HepG2 (cell line): ENCODE data around the gene GPR62. TPM values are rescaled to one million over a fixed set of nuclear protein-coding genes. Genes with fewer than 3 reads are reported as not detected.

Experiments used
- AFF4 ChIP-seq: sonication (generic); formaldehyde crosslinking; IDR thresholded peaks from 2 replicates; pipeline ENCODE4 v1.4.0; 2020; ENCODE audit warnings: missing genetic modification reagents
- CCDC6 ChIP-seq: sonication (generic); formaldehyde crosslinking; IDR thresholded peaks from 2 replicates; pipeline ENCODE4 v1.8.1; 2022; ENCODE audit warnings: mild to moderate bottlenecking, missing genetic modification reagents, moderate library complexity
- FOXK1 ChIP-seq: sonication (generic); formaldehyde crosslinking; IDR thresholded peaks from 2 replicates; pipeline ENCODE4 v1.4.0; 2020; ENCODE audit warnings: low read depth, missing genetic modification reagents, borderline replicate concordance
- GATAD2A ChIP-seq: IDR thresholded peaks from 2 replicates; pipeline ENCODE4 v1.6.1; 2016
- GFI1 ChIP-seq: sonication (generic); formaldehyde crosslinking; IDR thresholded peaks from 2 replicates; pipeline ENCODE4 v1.5.0; 2020; ENCODE audit warnings: missing genetic modification reagents, mild to moderate bottlenecking, borderline replicate concordance
- JUND ChIP-seq: sonication (generic); formaldehyde crosslinking; IDR thresholded peaks from 2 replicates; pipeline ENCODE4 v1.8.0; 2022; ENCODE audit warnings: mild to moderate bottlenecking, missing genetic modification reagents
- KDM4B ChIP-seq: sonication (generic); formaldehyde crosslinking; IDR thresholded peaks from 2 replicates; pipeline ENCODE4 v1.4.0; 2020; ENCODE audit warnings: missing genetic modification reagents
- KLF15 ChIP-seq: sonication (generic); formaldehyde crosslinking; IDR thresholded peaks from 2 replicates; pipeline ENCODE4 v1.8.1; 2023; ENCODE audit warnings: borderline replicate concordance, mild to moderate bottlenecking, inconsistent platforms, missing genetic modification reagents, mixed read lengths
- MED8 ChIP-seq: sonication (generic); formaldehyde crosslinking; IDR thresholded peaks from 2 replicates; pipeline ENCODE4 v1.8.1; 2023; ENCODE audit warnings: mild to moderate bottlenecking, missing genetic modification reagents; ENCODE audit not compliant: insufficient replicate concordance
- RFXANK ChIP-seq: IDR thresholded peaks from 2 replicates; pipeline ENCODE4 v1.6.1; 2016
- TBX2 ChIP-seq: sonication (generic); formaldehyde crosslinking; IDR thresholded peaks from 2 replicates; pipeline ENCODE4 v1.5.0; 2020; ENCODE audit warnings: missing genetic modification reagents, mild to moderate bottlenecking, borderline replicate concordance
- TBX3 ChIP-seq: fragments of 450-650 bp; IDR thresholded peaks from 2 replicates; pipeline ENCODE4 v1.6.1; 2017; ENCODE audit warnings: antibody characterized with exemption, mild to moderate bottlenecking, inconsistent platforms, borderline replicate concordance
- THYN1 ChIP-seq: sonication (generic); formaldehyde crosslinking; IDR thresholded peaks from 2 replicates; pipeline ENCODE4 v1.8.1; 2023; ENCODE audit warnings: low read depth, mild to moderate bottlenecking, moderate library complexity, missing genetic modification reagents, borderline replicate concordance
- ZBTB7B ChIP-seq: sonication (generic); formaldehyde crosslinking; IDR thresholded peaks from 2 replicates; pipeline ENCODE4 v1.4.0; 2020; ENCODE audit warnings: missing genetic modification reagents
- ZFP41 ChIP-seq: sonication (generic); formaldehyde crosslinking; IDR thresholded peaks from 2 replicates; pipeline ENCODE4 v1.4.0; 2020; ENCODE audit warnings: mild to moderate bottlenecking, missing genetic modification reagents, borderline replicate concordance
- ZFP62 ChIP-seq: sonication (generic); formaldehyde crosslinking; IDR thresholded peaks from 2 replicates; pipeline ENCODE4 v1.4.0; 2020; ENCODE audit warnings: missing genetic modification reagents
- ZNF101 ChIP-seq: sonication (generic); formaldehyde crosslinking; IDR thresholded peaks from 2 replicates; pipeline ENCODE4 v1.4.0; 2020; ENCODE audit warnings: mild to moderate bottlenecking, low read depth, missing genetic modification reagents, borderline replicate concordance
- ZNF180 ChIP-seq: sonication (generic); formaldehyde crosslinking; IDR thresholded peaks from 2 replicates; pipeline ENCODE4 v1.4.0; 2020; ENCODE audit warnings: low read depth, missing genetic modification reagents, borderline replicate concordance
- ZNF234 ChIP-seq: sonication (generic); formaldehyde crosslinking; conservative IDR thresholded peaks from 2 replicates; pipeline ENCODE4 v1.5.1; 2020; ENCODE audit warnings: mild to moderate bottlenecking, missing genetic modification reagents
- ZNF3 ChIP-seq: IDR thresholded peaks from 2 replicates; pipeline ENCODE4 v1.7.0; 2017; ENCODE audit warnings: inconsistent platforms
- ZNF496 ChIP-seq: sonication (generic); formaldehyde crosslinking; IDR thresholded peaks from 2 replicates; pipeline ENCODE4 v1.8.1; 2023; ENCODE audit warnings: mild to moderate bottlenecking, moderate library complexity, missing genetic modification reagents; ENCODE audit not compliant: insufficient replicate concordance
- ZNF549 ChIP-seq: sonication (generic); formaldehyde crosslinking; IDR thresholded peaks from 2 replicates; pipeline ENCODE4 v1.5.0; 2020; ENCODE audit warnings: missing genetic modification reagents
- ZNF569 ChIP-seq: sonication (generic); formaldehyde crosslinking; IDR thresholded peaks from 2 replicates; pipeline ENCODE4 v1.5.0; 2020; ENCODE audit warnings: mild to moderate bottlenecking, missing genetic modification reagents, moderate library complexity, borderline replicate concordance
- ZNF652 ChIP-seq: IDR thresholded peaks from 2 replicates; pipeline ENCODE4 v1.6.1; 2016; ENCODE audit warnings: low read depth, borderline replicate concordance
- ZNF792 ChIP-seq: IDR thresholded peaks from 2 replicates; pipeline ENCODE4 v1.6.1; 2016
- ZNF816 ChIP-seq: sonication (generic); formaldehyde crosslinking; IDR thresholded peaks from 2 replicates; pipeline ENCODE4 v1.8.0; 2022; ENCODE audit warnings: missing genetic modification reagents, mild to moderate bottlenecking, borderline replicate concordance
- polyA plus RNA-seq, 8 experiments: library from polyadenylated mRNA; depleted of rRNA in 3 of 8; stranded (reverse) in 7 of 8; unstranded in 1 of 8; fragments of >200 nt; fragmentation: Illumina TruSeq in 4 of 8; extraction: Trizol in 4 of 8; gene quantifications; 2 replicates each; pipeline versions ENCODE4 v1.2.1 to v1.2.3, GENCODE V29; 2011 to 2016; ENCODE audit warnings: low read depth in 4 of 8, missing spikeins in 1 of 8, mixed read lengths in 1 of 8; ENCODE audit not compliant: insufficient read depth in 1 of 8
- total RNA-seq, 5 experiments: library from RNA; depleted of rRNA; stranded (reverse); fragments of >200 nt; fragmentation: Illumina TruSeq; extraction: Trizol; gene quantifications; 2 replicates each; pipeline ENCODE4 v1.2.3, GENCODE V29; 2016; ENCODE audit warnings: low read depth in 1 of 5
- TF ChIP-seq, protein P1 (sequence below): sonication (generic); formaldehyde crosslinking; IDR thresholded peaks from 2 replicates; pipeline ENCODE4 v1.9.0; 2021; ENCODE audit warnings: missing genetic modification reagents, mild to moderate bottlenecking, borderline replicate concordance

The GPR62 gene
- total and polyA plus RNA-seq, 2 of the 13 experiments (the other 11 are each of a cell fraction or from before 2014, with no cell fraction given): not detected

- TF ChIP-seq ZNF496: no peak
- no peak for TF ChIP-seq ZBTB7B
- no peak for TF ChIP-seq ZNF792 (CRISPR knock-in tag)
- TF ChIP-seq ZNF549 (CRISPR knock-in tag): no peak
- 0 out of 2 replicates have a peak, but pooled peaks have one; percentile 38 for TF ChIP-seq CCDC6 (CRISPR knock-in tag)
- TF ChIP-seq ZNF101: no peak
- no peak for TF ChIP-seq KDM4B (CRISPR knock-in tag)
- no peak for TF ChIP-seq ZNF234 (CRISPR knock-in tag)
- no peak for TF ChIP-seq TBX3
- TF ChIP-seq, protein P1, sequence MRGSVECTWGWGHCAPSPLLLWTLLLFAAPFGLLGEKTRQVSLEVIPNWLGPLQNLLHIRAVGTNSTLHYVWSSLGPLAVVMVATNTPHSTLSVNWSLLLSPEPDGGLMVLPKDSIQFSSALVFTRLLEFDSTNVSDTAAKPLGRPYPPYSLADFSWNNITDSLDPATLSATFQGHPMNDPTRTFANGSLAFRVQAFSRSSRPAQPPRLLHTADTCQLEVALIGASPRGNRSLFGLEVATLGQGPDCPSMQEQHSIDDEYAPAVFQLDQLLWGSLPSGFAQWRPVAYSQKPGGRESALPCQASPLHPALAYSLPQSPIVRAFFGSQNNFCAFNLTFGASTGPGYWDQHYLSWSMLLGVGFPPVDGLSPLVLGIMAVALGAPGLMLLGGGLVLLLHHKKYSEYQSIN: no peak
- no peak for TF ChIP-seq TBX2 (CRISPR knock-in tag)
- TF ChIP-seq ZNF3 (CRISPR knock-in tag): no peak
- no peak; the same call in 1 of the 2 replicates for TF ChIP-seq GFI1 (CRISPR knock-in tag)
- TF ChIP-seq ZFP41: no peak
- no peak for TF ChIP-seq KLF15 (CRISPR knock-in tag)
- TF ChIP-seq THYN1 (CRISPR knock-in tag): no peak
- no peak for TF ChIP-seq ZNF652 (CRISPR knock-in tag)
- no peak for TF ChIP-seq ZNF816
- TF ChIP-seq AFF4 (CRISPR knock-in tag): no peak
- TF ChIP-seq JUND (CRISPR knock-in tag): no peak
- TF ChIP-seq MED8 (CRISPR knock-in tag): peak; percentile 36
- no peak for TF ChIP-seq ZNF180
- no peak for TF ChIP-seq RFXANK (CRISPR knock-in tag)
- TF ChIP-seq ZNF569 (CRISPR knock-in tag): no peak
- TF ChIP-seq ZFP62: no peak
- TF ChIP-seq GATAD2A: no peak
- TF ChIP-seq FOXK1 (CRISPR knock-in tag): no peak
Observed at GRCh38 chr3:51974963-51975851, 20.0 kb downstream of the GPR62 start, which contains the start of gene ABHD14A (continued).
